ENCODE data around the gene C19orf18. TPM values are rescaled to one million over a fixed set of nuclear protein-coding genes. Genes with fewer than 3 reads are reported as not detected.

C19orf18 gene
- total RNA-seq, 2 experiments from 2014 or later: 0.36 to 0.88 TPM

GRCh38 chr19:58007285-58007684 lies 33.0 kb upstream of the C19orf18 start:
- TF ChIP-seq CTCF (IDR thresholded peaks at IDR 0.05): no peak
- H3K36me3 ChIP-seq (ENCODE audit: insufficient read depth, low read length): peaks cover 12% of the 10 kb centered on the region
- Mint-ChIP-seq H3K4me3 (no peak overlapping the region), H3K27me3 (no peaks in the 10 kb centered on the region), H3K4me1 (ENCODE audit: low read depth) (peaks cover 9% of the 10 kb centered on the region), H3K27ac (peak overlapping the region; percentile 1), H3K36me3 (ENCODE audit: low read depth) (peaks cover 72% of the 10 kb centered on the region), H3K9me3 (peaks cover 22% of the 10 kb centered on the region)
- CTCF ChIA-PET: no interaction called here
- peaks cover 0 to 5% of the 10 kb centered on the region in 2 experiments for H3K27me3 ChIP-seq (ENCODE audit: control insufficient read depth in 1 of 2, insufficient read depth in 2 of 2, low read length in 2 of 2)
- H3K4me1 ChIP-seq (ENCODE audit: insufficient read depth, low read length): peaks cover 21% of the 10 kb centered on the region
- H3K4me3 ChIP-seq (ENCODE audit: low read length): no peak overlapping the region
- peaks cover 74 to 79% of the 10 kb centered on the region in 2 experiments for H3K9me3 ChIP-seq (ENCODE audit: control insufficient read depth in 1 of 2, insufficient read depth in 1 of 2, low read length in 2 of 2)
- no peak for ATAC-seq (ENCODE audit: poor library complexity)
- H3K27ac ChIP-seq (ENCODE audit: low read depth in 1 of 2, low read length in 2 of 2): no peak overlapping the region
- POLR2A ChIA-PET: no interaction called here
- DNase-seq: no peak
- intact Hi-C loops (cut with DNase I, micrococcal nuclease): loop anchor here in 1 of 2 experiments (10.0 kb wide), 2 partner anchors 282 to 1612 kb away; partner anchors contain the start of genes ZNF582 and ZNF671

DNA sequence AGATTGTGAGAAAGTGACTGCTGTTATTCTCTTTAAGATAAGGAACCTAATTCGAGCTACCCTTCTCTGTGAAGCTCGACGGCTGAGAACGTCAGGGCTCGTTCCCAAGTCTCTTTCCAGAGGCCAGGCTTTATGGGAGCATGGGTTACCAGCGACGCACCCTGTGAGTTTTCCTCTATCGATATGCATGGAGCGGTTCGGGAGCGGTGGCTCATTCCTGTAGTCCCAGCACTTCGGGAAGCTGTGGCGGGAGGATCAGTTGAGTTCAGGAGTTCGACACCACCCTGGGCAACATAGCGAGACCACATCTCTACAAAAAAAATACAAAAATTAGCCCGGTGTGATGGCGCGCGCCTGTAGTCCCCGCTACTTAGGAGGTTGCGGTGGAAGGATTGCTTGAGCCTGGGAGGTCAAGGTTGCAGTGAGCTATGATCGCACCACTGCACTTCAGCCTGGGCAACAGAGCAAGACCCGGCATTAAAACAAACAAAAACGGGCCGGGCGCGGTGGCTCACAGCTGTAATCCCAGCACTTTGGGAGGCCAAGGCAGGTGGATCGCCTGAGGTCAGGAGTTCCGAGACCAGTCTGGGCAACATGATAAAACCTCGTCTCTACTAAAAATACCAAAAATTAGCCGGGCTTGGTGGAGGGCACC lies 29.0 kb upstream of the C19orf18 start:
- Mint-ChIP-seq H3K27ac (peak overlapping the region; percentile 93), H3K36me3 (ENCODE audit: low read depth) (peaks cover 94% of the 10 kb centered on the region), H3K9me3 (peaks cover 15% of the 10 kb centered on the region), H3K27me3 (no peaks in the 10 kb centered on the region), H3K4me1 (ENCODE audit: low read depth) (peaks cover 23% of the 10 kb centered on the region), H3K4me3 (peak overlapping the region; percentile 78)
- intact Hi-C loops (cut with DNase I, micrococcal nuclease): loop anchor here (2.0 to 10.0 kb wide), 7 partner anchors 86 to 1608 kb away; partner anchors contain the start of genes ZNF329 (in 2 of the 2), ZNF417 (in 1 of the 2), ZNF582 (in 1 of the 2) and ZNF671 (in 1 of the 2)
- Histone ChIP-seq H3K4me3 (ENCODE audit: low read length) (peak overlapping the region; percentile 95), H3K4me1 (ENCODE audit: insufficient read depth, low read length) (peaks cover 24% of the 10 kb centered on the region), H3K27me3 (ENCODE audit: control insufficient read depth in 1 of 2, insufficient read depth in 2 of 2, low read length in 2 of 2) (no peaks in the 10 kb centered on the region), H3K36me3 (ENCODE audit: insufficient read depth, low read length) (peaks cover 35% of the 10 kb centered on the region), H3K27ac (ENCODE audit: low read depth in 1 of 2, low read length in 2 of 2) (peak overlapping the region; percentile 71 to 87), H3K9me3 (ENCODE audit: control insufficient read depth in 1 of 2, insufficient read depth in 1 of 2, low read length in 2 of 2) (peaks cover 49 to 61% of the 10 kb centered on the region in 2 experiments)
- POLR2A ChIA-PET: interaction anchor here (0.6 to 3.3 kb wide), 30 partner anchors 9 to 1587 kb away, joined by 3 to 32 read pairs (median 4); partner anchors contain the start of genes ZFP28, ZNF135, ZNF154 and ZNF274
- CTCF ChIA-PET: interaction anchor here (1.3 kb wide), 1 partner anchor 152 kb away, joined by 3 read pairs; no protein-coding TSS in a partner anchor
- ATAC-seq (ENCODE audit: poor library complexity): no peak
- no peak for TF ChIP-seq CTCF (IDR thresholded peaks at IDR 0.05)
- no peak for DNase-seq

DNA sequence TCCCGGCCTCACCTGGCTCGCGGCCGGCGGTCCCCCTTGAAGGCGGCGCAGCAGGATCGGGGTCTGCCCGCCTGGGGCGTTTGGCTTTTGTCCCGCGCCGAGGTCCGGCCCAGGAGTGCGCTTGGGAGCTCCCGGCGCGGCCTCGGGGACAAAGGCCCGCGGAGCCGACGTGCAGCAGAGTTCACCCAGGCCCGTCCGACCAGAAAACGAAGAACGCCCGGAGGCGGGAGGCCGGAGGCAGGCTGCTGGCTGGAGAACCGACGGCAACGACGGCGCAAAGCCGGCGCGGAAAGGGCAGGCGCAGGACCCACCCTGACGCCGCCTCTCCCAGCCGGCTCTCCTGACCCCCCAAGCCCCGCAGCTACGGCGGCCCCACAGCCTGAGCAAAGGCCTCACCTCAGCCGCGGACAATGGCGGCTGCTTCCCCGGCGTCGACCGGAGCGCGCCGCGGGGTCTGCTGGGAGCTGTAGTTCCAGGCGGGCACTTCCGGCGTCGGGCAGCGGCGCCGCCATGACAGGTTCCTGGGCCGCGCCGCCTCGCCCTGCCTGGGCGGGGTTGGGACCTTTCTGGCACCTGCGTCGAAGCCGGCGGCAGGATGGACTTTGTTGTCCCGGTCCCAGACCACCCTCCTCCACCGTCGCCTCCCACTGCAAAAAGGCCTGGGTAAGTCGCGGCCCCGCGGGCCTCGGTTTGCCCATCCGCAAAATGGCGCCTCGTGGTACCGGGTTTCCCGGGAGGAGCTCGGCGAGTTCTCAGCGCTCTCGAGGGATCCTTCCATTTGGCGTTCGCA lies 28.2 kb upstream of the C19orf18 start, which contains the start of gene ZNF606:
Gene ZNF606 (minus strand): TSS at position 437 of the 790 bp plus-strand sequence. CDS start 1,501 bp downstream, outside the sequence.
- peak within 1 kb of the TSS; percentile 71 to 87 for H3K27ac ChIP-seq (ENCODE audit: low read depth in 1 of 2, low read length in 2 of 2)
- H3K27me3 Mint-ChIP-seq: no peaks in the 10 kb centered on the region
- no peak for TF ChIP-seq CTCF (IDR thresholded peaks at IDR 0.05)
- H3K36me3 ChIP-seq (ENCODE audit: insufficient read depth, low read length): peaks cover 42% of the 10 kb centered on the region
- peaks cover 24% of the 10 kb centered on the region for H3K4me1 ChIP-seq (ENCODE audit: insufficient read depth, low read length)
- H3K36me3 Mint-ChIP-seq (ENCODE audit: low read depth): peaks cover 95% of the 10 kb centered on the region
- H3K9me3 ChIP-seq (ENCODE audit: control insufficient read depth in 1 of 2, insufficient read depth in 1 of 2, low read length in 2 of 2): peaks cover 45 to 54% of the 10 kb centered on the region in 2 experiments
- intact Hi-C loops (cut with DNase I, micrococcal nuclease): loop anchor here (2.0 to 10.0 kb wide), 7 partner anchors 86 to 1608 kb away; partner anchors contain the start of genes ZNF329 (in 2 of the 2), ZNF417 (in 1 of the 2), ZNF582 (in 1 of the 2) and ZNF671 (in 1 of the 2)
- H3K4me3 ChIP-seq (ENCODE audit: low read length): peak within 1 kb of the TSS; percentile 95
- ATAC-seq (ENCODE audit: poor library complexity): peak; percentile 96
- H3K27ac Mint-ChIP-seq: peak within 1 kb of the TSS; percentile 93
- peaks cover 11% of the 10 kb centered on the region for H3K9me3 Mint-ChIP-seq
- peak; percentile 69 to 93 (median 81) for DNase-seq
- ChIA-PET POLR2A (interaction anchor here (0.7 to 3.3 kb wide), 32 partner anchors 9 to 1464 kb away, joined by 3 to 32 read pairs (median 4); partner anchors contain the start of genes ZFP28, ZNF135, ZNF154 and ZNF274), CTCF (interaction anchor here (0.9 to 1.3 kb wide), 3 partner anchors 86 to 152 kb away, joined by 3 read pairs; partner anchors contain the start of gene ZSCAN18)
- peaks cover 23% of the 10 kb centered on the region for H3K4me1 Mint-ChIP-seq (ENCODE audit: low read depth)
- peak within 1 kb of the TSS; percentile 90 for H3K4me3 Mint-ChIP-seq
- no peaks in the 10 kb centered on the region for H3K27me3 ChIP-seq (ENCODE audit: control insufficient read depth in 1 of 2, insufficient read depth in 2 of 2, low read length in 2 of 2)
